Dermis microvascular lymphatic vessel endothelial cell (primary cell): Measurements from ENCODE around the gene PSMD4. TPM values are rescaled to one million over a fixed set of nuclear protein-coding genes. Genes with fewer than 3 reads are reported as not detected.

ENCODE experiments used
- DNase-seq, 2 donors: peaks; one replicate each; pipeline versions ENCODE4 v3.0.0 to v3.0.0-alpha.2; 2010; ENCODE audit warnings: low read depth in 2 of 2
- total RNA-seq: library from RNA; depleted of rRNA; stranded (reverse); fragments of >200 nt; gene quantifications from 2 replicates; pipeline ENCODE4 v1.2.1, GENCODE V29; 2014

Gene PSMD4
- total RNA-seq, 1 donor from 2014 or later = 200 TPM

- DNase-seq = no peak
Observed at GRCh38 chr1:151294742-151295462, 40.4 kb downstream of the PSMD4 start.

GRCh38 chr1:151309811-151310323 lies 55.3 kb downstream of the PSMD4 start:
- no peak for DNase-seq

GRCh38 chr1:151311011-151311410 lies 56.5 kb downstream of the PSMD4 start:
- DNase-seq = no peak

GRCh38 chr1:151311589-151312331 lies 57.2 kb downstream of the PSMD4 start:
- DNase-seq = peak; percentile 60 to 96

GRCh38 chr1:151312411-151312810 lies 57.9 kb downstream of the PSMD4 start:
- no peak for DNase-seq

GRCh38 chr1:151312826-151313225 lies 58.3 kb downstream of the PSMD4 start:
- DNase-seq = no peak

- DNase-seq = no peak
Observed at GRCh38 chr1:151313501-151313900, 59.0 kb downstream of the PSMD4 start.

GRCh38 chr1:151314137-151314875 lies 59.8 kb downstream of the PSMD4 start:
- peak; percentile 81 to 90 for DNase-seq

GRCh38 chr1:151315565-151316235 lies 61.2 kb downstream of the PSMD4 start:
- DNase-seq = no peak

Other genes with a start within 250 kb of the PSMD4 start
- 9.0 and 9.5 TPM in 2 replicates for gene MINDY1, start 247.8 kb upstream of the PSMD4 start, total RNA-seq
- gene PRUNE1, start 246.3 kb upstream of the PSMD4 start, total RNA-seq = 4.0 and 8.0 TPM in 2 replicates
- gene BNIPL, start 218.1 kb upstream of the PSMD4 start, total RNA-seq = under 0.01 and 0.13 TPM in 2 replicates
- 1.0 and 1.1 TPM in 2 replicates for gene C1orf56, start 207.0 kb upstream of the PSMD4 start, total RNA-seq
- gene CDC42SE1, start 195.1 kb upstream of the PSMD4 start, total RNA-seq = 42.2 and 61.4 TPM in 2 replicates
- gene MLLT11, start 194.3 kb upstream of the PSMD4 start, total RNA-seq = 1.3 and 1.8 TPM in 2 replicates
- 5.6 and 6.4 TPM in 2 replicates for gene GABPB2, start 184.0 kb upstream of the PSMD4 start, total RNA-seq
- gene SEMA6C, start 108.1 kb upstream of the PSMD4 start, total RNA-seq = 3.1 and 6.2 TPM in 2 replicates
- 0.13 TPM in 1 of 2 replicates, not detected in the other for gene TNFAIP8L2, start 98.1 kb upstream of the PSMD4 start, total RNA-seq
- gene LYSMD1, start 88.8 kb upstream of the PSMD4 start, total RNA-seq = 3.2 and 3.5 TPM in 2 replicates
- 16.7 and 17.5 TPM in 2 replicates for gene SCNM1, start 88.6 kb upstream of the PSMD4 start, total RNA-seq
- gene TMOD4, start 78.8 kb upstream of the PSMD4 start, total RNA-seq = 0.25 TPM in 1 of 2 replicates, not detected in the other
- gene VPS72, start 64.5 kb upstream of the PSMD4 start, total RNA-seq = 40.8 and 42.1 TPM in 2 replicates
- gene PIP5K1A, start 56.2 kb upstream of the PSMD4 start, total RNA-seq = 32.6 and 44.3 TPM in 2 replicates
- gene ZNF687, start 27.6 kb downstream of the PSMD4 start, total RNA-seq = 5.8 and 9.7 TPM in 2 replicates
- gene PI4KB, start 72.7 kb downstream of the PSMD4 start, total RNA-seq = 29.7 and 38.1 TPM in 2 replicates
- gene RFX5, start 92.5 kb downstream of the PSMD4 start, total RNA-seq = 40.7 and 48.7 TPM in 2 replicates
- gene SELENBP1, start 118.0 kb downstream of the PSMD4 start, total RNA-seq = 0.13 and 0.25 TPM in 2 replicates
- 435 and 447 TPM in 2 replicates for gene PSMB4, start 144.8 kb downstream of the PSMD4 start, total RNA-seq
- 8.7 and 18.0 TPM in 2 replicates for gene POGZ, start 204.8 kb downstream of the PSMD4 start, total RNA-seq